NOMO-1 treated with dmso at 0.1 percent for 144 hours (cell line): Measurements from ENCODE around the gene FGGY.

Source experiments
- DNase-seq: peaks from one replicate; lab custom pipeline; 2025; ENCODE audit not compliant: unreplicated experiment; lab: John Stamatoyannopoulos, UW

FGGY gene

GRCh38 chr1:59314776-59315528 is 18.1 kb downstream of the FGGY start:
- DNase-seq = no peak

- no peak for DNase-seq
These were observed 18.9 kb downstream of the FGGY start for GRCh38 chr1:59315529-59316463.

GRCh38 chr1:59316497-59317128 is 19.7 kb downstream of the FGGY start:
- DNase-seq = no peak

GRCh38 chr1:59317343-59317742 is 20.4 kb downstream of the FGGY start:
- DNase-seq = no peak

- DNase-seq = no peak
These were observed 20.9 kb downstream of the FGGY start for GRCh38 chr1:59317780-59318179.

GRCh38 chr1:59318271-59318860 is 21.5 kb downstream of the FGGY start:
- no peak for DNase-seq

GRCh38 chr1:59322394-59322793 is 25.5 kb downstream of the FGGY start:
- DNase-seq = no peak

GRCh38 chr1:59322814-59323213 is 25.9 kb downstream of the FGGY start:
- DNase-seq = no peak

- DNase-seq = no peak
These were observed 27.0 kb downstream of the FGGY start for GRCh38 chr1:59323879-59324278.

- DNase-seq = no peak
These were observed 31.5 kb downstream of the FGGY start for GRCh38 chr1:59328353-59328752.

- no peak for DNase-seq
These were observed 32.6 kb downstream of the FGGY start for GRCh38 chr1:59329412-59330053.

GRCh38 chr1:59331686-59332620 is 35.1 kb downstream of the FGGY start:
- DNase-seq = no peak

GRCh38 chr1:59332983-59333382 is 36.1 kb downstream of the FGGY start:
- no peak for DNase-seq

GRCh38 chr1:59333626-59334277 is 36.9 kb downstream of the FGGY start:
- DNase-seq = no peak

- DNase-seq = no peak
These were observed 43.8 kb downstream of the FGGY start for GRCh38 chr1:59340411-59341307.

GRCh38 chr1:59342801-59343575 is 46.1 kb downstream of the FGGY start:
- no peak for DNase-seq

- no peak for DNase-seq
These were observed 46.6 kb downstream of the FGGY start for GRCh38 chr1:59343576-59343840.

GRCh38 chr1:59345221-59345620 is 48.3 kb downstream of the FGGY start:
- DNase-seq = no peak
